ENCODE data around the gene CLBA1.

CLBA1 gene

GRCh38 chr14:105006831-105007592 is 21.4 kb downstream of the CLBA1 start:
- peaks cover 29% of the 10 kb centered on the region for H3K36me3 Mint-ChIP-seq
- no peaks in the 10 kb centered on the region for H3K4me1 Mint-ChIP-seq
- H3K27ac Mint-ChIP-seq, result no peak overlapping the region
- CTCF ChIA-PET, result interaction anchor here (1.2 kb wide), 1 partner anchor 52 kb away, joined by 3 read pairs; no protein-coding TSS in a partner anchor
- no peaks in the 10 kb centered on the region for H3K9me3 Mint-ChIP-seq
- no peaks in the 10 kb centered on the region for H3K27me3 Mint-ChIP-seq
- H3K4me3 Mint-ChIP-seq, result no peak overlapping the region
- DNase-seq, result no peak

- Mint-ChIP-seq H3K9me3 (no peaks in the 10 kb centered on the region), H3K27me3 (no peaks in the 10 kb centered on the region), H3K4me1 (peaks cover 4% of the 10 kb centered on the region), H3K36me3 (peaks cover 31% of the 10 kb centered on the region), H3K4me3 (no peak overlapping the region), H3K27ac (no peak overlapping the region)
- CTCF ChIA-PET, result no interaction called here
- no peak for DNase-seq
Observed at GRCh38 chr14:105007593-105008264, 22.1 kb downstream of the CLBA1 start.

GRCh38 chr14:105010106-105010505 is 24.5 kb downstream of the CLBA1 start:
- CTCF ChIA-PET, result interaction anchor here (1.1 kb wide), 1 partner anchor 10 kb away, joined by 3 read pairs; no protein-coding TSS in a partner anchor
- peaks cover 21% of the 10 kb centered on the region for H3K4me1 Mint-ChIP-seq
- no peak overlapping the region for H3K4me3 Mint-ChIP-seq
- H3K9me3 Mint-ChIP-seq, result no peaks in the 10 kb centered on the region
- no peak for DNase-seq
- peaks cover 38% of the 10 kb centered on the region for H3K36me3 Mint-ChIP-seq
- H3K27ac Mint-ChIP-seq, result no peak overlapping the region
- H3K27me3 Mint-ChIP-seq, result no peaks in the 10 kb centered on the region

GRCh38 chr14:105010891-105011291 is 25.3 kb downstream of the CLBA1 start:
- CTCF ChIA-PET, result interaction anchor here (1.1 kb wide), 1 partner anchor 9 kb away, joined by 3 read pairs; no protein-coding TSS in a partner anchor
- no peaks in the 10 kb centered on the region for H3K27me3 Mint-ChIP-seq

GRCh38 chr14:105011312-105011990 is 25.9 kb downstream of the CLBA1 start:
- no peaks in the 10 kb centered on the region for H3K27me3 Mint-ChIP-seq
- no peak overlapping the region for H3K27ac Mint-ChIP-seq
- no peak for DNase-seq
- H3K36me3 Mint-ChIP-seq, result peaks cover 46% of the 10 kb centered on the region
- H3K4me1 Mint-ChIP-seq, result peaks cover 34% of the 10 kb centered on the region
- H3K9me3 Mint-ChIP-seq, result no peaks in the 10 kb centered on the region
- no peak overlapping the region for H3K4me3 Mint-ChIP-seq
- CTCF ChIA-PET, result interaction anchor here (1.1 kb wide), 2 partner anchors 8 to 75 kb away, joined by 3 read pairs; no protein-coding TSS in a partner anchor

More at GRCh38 chr14:105010891-105011291, 25.3 kb downstream of the CLBA1 start:
- no peaks in the 10 kb centered on the region for H3K9me3 Mint-ChIP-seq
- H3K4me1 Mint-ChIP-seq, result peaks cover 29% of the 10 kb centered on the region
- H3K27ac Mint-ChIP-seq, result no peak overlapping the region
- no peak for DNase-seq
- H3K36me3 Mint-ChIP-seq, result peaks cover 42% of the 10 kb centered on the region
- H3K4me3 Mint-ChIP-seq, result no peak overlapping the region

- peaks cover 40% of the 10 kb centered on the region for H3K4me1 Mint-ChIP-seq
- H3K27ac Mint-ChIP-seq, result no peak overlapping the region
- no peaks in the 10 kb centered on the region for H3K9me3 Mint-ChIP-seq
- peaks cover 46% of the 10 kb centered on the region for H3K36me3 Mint-ChIP-seq
- DNase-seq, result no peak
- H3K27me3 Mint-ChIP-seq, result no peaks in the 10 kb centered on the region
- CTCF ChIA-PET, result interaction anchor here (1.1 to 1.3 kb wide), 2 partner anchors 14 to 74 kb away, joined by 3 to 4 read pairs; no protein-coding TSS in a partner anchor
- H3K4me3 Mint-ChIP-seq, result no peak overlapping the region
Observed at GRCh38 chr14:105012171-105012985, 26.8 kb downstream of the CLBA1 start.

- no peak for DNase-seq
- no peaks in the 10 kb centered on the region for H3K9me3 Mint-ChIP-seq
- no peaks in the 10 kb centered on the region for H3K27me3 Mint-ChIP-seq
- CTCF ChIA-PET, result interaction anchor here (1.2 to 1.3 kb wide), 2 partner anchors 13 to 32 kb away, joined by 4 read pairs; no protein-coding TSS in a partner anchor
- H3K4me1 Mint-ChIP-seq, result peaks cover 47% of the 10 kb centered on the region
- no peak overlapping the region for H3K4me3 Mint-ChIP-seq
- peak overlapping the region; percentile 60 for H3K27ac Mint-ChIP-seq
- peaks cover 50% of the 10 kb centered on the region for H3K36me3 Mint-ChIP-seq
Observed at GRCh38 chr14:105013150-105013785, 27.7 kb downstream of the CLBA1 start.

GRCh38 chr14:105014032-105014431 is 28.4 kb downstream of the CLBA1 start:
- H3K9me3 Mint-ChIP-seq, result no peaks in the 10 kb centered on the region
- no peaks in the 10 kb centered on the region for H3K27me3 Mint-ChIP-seq
- peak overlapping the region; percentile 83 for H3K27ac Mint-ChIP-seq
- DNase-seq, result no peak
- peaks cover 55% of the 10 kb centered on the region for H3K4me1 Mint-ChIP-seq
- no peak overlapping the region for H3K4me3 Mint-ChIP-seq
- CTCF ChIA-PET, result interaction anchor here (0.6 to 1.2 kb wide), 2 partner anchors 31 to 189 kb away, joined by 3 to 4 read pairs; no protein-coding TSS in a partner anchor
- H3K36me3 Mint-ChIP-seq, result peaks cover 57% of the 10 kb centered on the region

- Mint-ChIP-seq H3K4me3 (no peak overlapping the region), H3K9me3 (no peaks in the 10 kb centered on the region), H3K27me3 (no peaks in the 10 kb centered on the region), H3K27ac (peak overlapping the region; percentile 83), H3K4me1 (peaks cover 61% of the 10 kb centered on the region), H3K36me3 (peaks cover 59% of the 10 kb centered on the region)
- DNase-seq, result no peak
- CTCF ChIA-PET, result interaction anchor here (0.6 kb wide), 1 partner anchor 189 kb away, joined by 3 read pairs; no protein-coding TSS in a partner anchor
Observed at GRCh38 chr14:105014631-105015030, 29.0 kb downstream of the CLBA1 start.

GRCh38 chr14:105015242-105015641 is 29.7 kb downstream of the CLBA1 start:
- H3K9me3 Mint-ChIP-seq, result no peaks in the 10 kb centered on the region
- CTCF ChIA-PET, result no interaction called here
- peaks cover 66% of the 10 kb centered on the region for H3K4me1 Mint-ChIP-seq
- H3K4me3 Mint-ChIP-seq, result no peak overlapping the region
- DNase-seq, result no peak
- H3K27ac Mint-ChIP-seq, result peak overlapping the region; percentile 83
- no peaks in the 10 kb centered on the region for H3K27me3 Mint-ChIP-seq
- peaks cover 57% of the 10 kb centered on the region for H3K36me3 Mint-ChIP-seq

- no peak overlapping the region for H3K4me3 Mint-ChIP-seq
- no peaks in the 10 kb centered on the region for H3K9me3 Mint-ChIP-seq
- CTCF ChIA-PET, result interaction anchor here (1.1 kb wide), 1 partner anchor 22 kb away, joined by 3 read pairs; no protein-coding TSS in a partner anchor
- no peak for DNase-seq
- peaks cover 55% of the 10 kb centered on the region for H3K36me3 Mint-ChIP-seq
- H3K27ac Mint-ChIP-seq, result peak overlapping the region; percentile 83
- H3K4me1 Mint-ChIP-seq, result peaks cover 66% of the 10 kb centered on the region
- H3K27me3 Mint-ChIP-seq, result no peaks in the 10 kb centered on the region
Observed at GRCh38 chr14:105015905-105016304, 30.3 kb downstream of the CLBA1 start.

- Mint-ChIP-seq H3K36me3 (peaks cover 43% of the 10 kb centered on the region), H3K27me3 (no peaks in the 10 kb centered on the region), H3K4me1 (peaks cover 79% of the 10 kb centered on the region), H3K27ac (peak overlapping the region; percentile 94), H3K9me3 (no peaks in the 10 kb centered on the region), H3K4me3 (peak overlapping the region; percentile 96)
- CTCF ChIA-PET, result interaction anchor here (0.7 to 6.4 kb wide), 3 partner anchors 26 to 43 kb away, joined by 3 to 44 read pairs (median 5); no protein-coding TSS in a partner anchor
- no peak for DNase-seq
Observed at GRCh38 chr14:105018414-105018813, 32.8 kb downstream of the CLBA1 start.

Measured in activated naive CD4-positive, alpha-beta T cell treated with anti-CD3 and anti-CD28 coated beads, Interleukin-2, amount 10 ng/mL, durations not matched to agents 7 days and 5 days (primary cell).